ENCODE results near the gene FBXL20. TPM values are rescaled to one million over a fixed set of nuclear protein-coding genes. Genes with fewer than 3 reads are reported as not detected.

Gene FBXL20
- total RNA-seq, 1 experiment from 2014 or later, result 5.0 TPM

- Histone ChIP-seq H3K9me2 (replicated peaks; ENCODE audit: low read length) (no peaks in the 10 kb centered on the region), H3K9me3 (ENCODE audit: low read length) (no peaks in the 10 kb centered on the region), H3K36me3 (ENCODE audit: low read depth, low read length) (no peaks in the 10 kb centered on the region), H3F3A (ENCODE audit: low read length, unreplicated experiment) (no peaks in the 10 kb centered on the region), H3K4me2 (ENCODE audit: low read length) (no peak overlapping the region), H3K4me3 (ENCODE audit: low read length) (no peak overlapping the region), H3K9ac (ENCODE audit: low read length) (no peak overlapping the region), H3K79me2 (ENCODE audit: low read length) (no peaks in the 10 kb centered on the region), H3K4me1 (ENCODE audit: insufficient read depth, low read length) (no peaks in the 10 kb centered on the region), H3K27me3 (ENCODE audit: low read length) (no peaks in the 10 kb centered on the region), H3K27ac (ENCODE audit: low read length) (no peak overlapping the region), H2AFZ (ENCODE audit: low read length) (no peak overlapping the region), H4K20me1 (ENCODE audit: low read length) (no peaks in the 10 kb centered on the region)
- ATAC-seq, result no peak
- DNase-seq, result no peak
- BruUV-seq (replicated peaks), result no TSS peak
- intact Hi-C loops (cut with micrococcal nuclease), result no loop called here
- CTCF ChIA-PET, result no interaction called here
- TF ChIP-seq CTCF (conservative IDR thresholded peaks at IDR 0.05; ENCODE audit: low read depth, low read length), result no peak
- TF ChIP-seq EZH2 (IDR thresholded peaks at IDR 0.05; ENCODE audit: low read length, unreplicated experiment), result no peak
- no peak for TF ChIP-seq EZH2phosphoT487 (IDR thresholded peaks at IDR 0.05; ENCODE audit: borderline replicate concordance, low read length)
- POLR2A ChIA-PET (ENCODE audit: unreplicated experiment), result no interaction called here
Measured at GRCh38 chr17:39361064-39361463, 40.4 kb downstream of the FBXL20 start.

- no peaks in the 10 kb centered on the region for H3K36me3 ChIP-seq (ENCODE audit: low read depth, low read length)
- no TSS peak for BruUV-seq (replicated peaks)
- no peaks in the 10 kb centered on the region for H3K9me3 ChIP-seq (ENCODE audit: low read length)
- ATAC-seq, result no peak
- H3K27ac ChIP-seq (ENCODE audit: low read length), result no peak overlapping the region
- no peak for DNase-seq
- no peaks in the 10 kb centered on the region for H3K27me3 ChIP-seq (ENCODE audit: low read length)
- H3K9ac ChIP-seq (ENCODE audit: low read length), result no peak overlapping the region
- H3K4me2 ChIP-seq (ENCODE audit: low read length), result no peak overlapping the region
- TF ChIP-seq EZH2 (IDR thresholded peaks at IDR 0.05; ENCODE audit: low read length, unreplicated experiment), result no peak
- no peak for TF ChIP-seq CTCF (conservative IDR thresholded peaks at IDR 0.05; ENCODE audit: low read depth, low read length)
- TF ChIP-seq EZH2phosphoT487 (IDR thresholded peaks at IDR 0.05; ENCODE audit: borderline replicate concordance, low read length), result no peak
- POLR2A ChIA-PET (ENCODE audit: unreplicated experiment), result no interaction called here
- H2AFZ ChIP-seq (ENCODE audit: low read length), result no peak overlapping the region
- no peaks in the 10 kb centered on the region for H3K9me2 ChIP-seq (replicated peaks; ENCODE audit: low read length)
- H4K20me1 ChIP-seq (ENCODE audit: low read length), result no peaks in the 10 kb centered on the region
- H3K79me2 ChIP-seq (ENCODE audit: low read length), result no peaks in the 10 kb centered on the region
- intact Hi-C loops (cut with micrococcal nuclease), result no loop called here
- CTCF ChIA-PET, result no interaction called here
- no peaks in the 10 kb centered on the region for H3K4me1 ChIP-seq (ENCODE audit: insufficient read depth, low read length)
- no peaks in the 10 kb centered on the region for H3F3A ChIP-seq (ENCODE audit: low read length, unreplicated experiment)
- no peak overlapping the region for H3K4me3 ChIP-seq (ENCODE audit: low read length)
Measured at GRCh38 chr17:39360537-39360936, 40.9 kb downstream of the FBXL20 start.

GRCh38 chr17:39359994-39360393, 41.4 kb downstream of the FBXL20 start:
- ChIA-PET CTCF (no interaction called here), POLR2A (ENCODE audit: unreplicated experiment) (no interaction called here)
- DNase-seq, result no peak
- Histone ChIP-seq H3K27ac (ENCODE audit: low read length) (no peak overlapping the region), H3K27me3 (ENCODE audit: low read length) (no peaks in the 10 kb centered on the region), H3F3A (ENCODE audit: low read length, unreplicated experiment) (no peaks in the 10 kb centered on the region), H3K9ac (ENCODE audit: low read length) (no peak overlapping the region), H3K9me3 (ENCODE audit: low read length) (no peaks in the 10 kb centered on the region), H3K79me2 (ENCODE audit: low read length) (no peaks in the 10 kb centered on the region), H3K36me3 (ENCODE audit: low read depth, low read length) (no peaks in the 10 kb centered on the region), H4K20me1 (ENCODE audit: low read length) (no peaks in the 10 kb centered on the region), H3K4me2 (ENCODE audit: low read length) (no peak overlapping the region), H3K4me1 (ENCODE audit: insufficient read depth, low read length) (no peaks in the 10 kb centered on the region), H2AFZ (ENCODE audit: low read length) (no peak overlapping the region), H3K9me2 (replicated peaks; ENCODE audit: low read length) (no peaks in the 10 kb centered on the region), H3K4me3 (ENCODE audit: low read length) (no peak overlapping the region)
- TF ChIP-seq EZH2phosphoT487 (IDR thresholded peaks at IDR 0.05; ENCODE audit: borderline replicate concordance, low read length) (no peak), EZH2 (IDR thresholded peaks at IDR 0.05; ENCODE audit: low read length, unreplicated experiment) (no peak), CTCF (conservative IDR thresholded peaks at IDR 0.05; ENCODE audit: low read depth, low read length) (no peak)
- no peak for ATAC-seq
- intact Hi-C loops (cut with micrococcal nuclease), result no loop called here
- BruUV-seq (replicated peaks), result no TSS peak
